GM13976 (cell line): Measurements from ENCODE around the gene SPEF2.

ENCODE experiments used
- DNase-seq: peaks from one replicate; pipeline ENCODE4 v3.0.0; 2012; ENCODE audit warnings: low spot score
- in situ Hi-C: fragments of 300-500 bp; cut with MboI; formaldehyde crosslinking; loops from one replicate; pipeline ENCODE4 v1.12.0; 2022; ENCODE audit warnings: low sequenced_read_pairs, mixed read lengths, inconsistent platforms; ENCODE audit not compliant: unreplicated experiment
- TF ChIP-seq, protein P1 (sequence below): IDR thresholded peaks from 2 replicates; pipeline ENCODE4 v1.5.1; 2012; ENCODE audit warnings: borderline replicate concordance, mild to moderate bottlenecking; ENCODE audit not compliant: insufficient read depth; ENCODE audit errors: extremely low read depth, missing control alignments, control extremely low read depth

Gene SPEF2

DNA sequence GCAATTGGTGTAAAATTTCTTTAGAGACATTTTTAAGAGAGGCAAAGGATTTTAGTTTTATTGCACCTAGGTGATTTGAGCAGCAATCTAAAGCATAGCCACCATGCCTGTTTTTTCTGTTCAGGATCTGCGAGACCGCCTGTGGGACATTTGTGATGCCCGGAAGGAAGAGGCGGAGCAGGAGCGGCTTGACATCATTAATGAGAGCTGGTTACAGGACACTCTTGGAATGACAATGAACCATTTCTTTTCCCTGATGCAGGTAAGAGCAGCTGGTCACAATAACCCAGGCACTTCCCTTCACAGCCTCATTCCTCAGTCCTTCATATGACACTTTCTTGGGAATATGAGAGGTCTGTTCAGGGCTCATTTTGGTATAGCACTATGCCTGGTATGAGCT lies 135.8 kb downstream of the SPEF2 start:
- no peak for DNase-seq
- TF ChIP-seq, protein P1, sequence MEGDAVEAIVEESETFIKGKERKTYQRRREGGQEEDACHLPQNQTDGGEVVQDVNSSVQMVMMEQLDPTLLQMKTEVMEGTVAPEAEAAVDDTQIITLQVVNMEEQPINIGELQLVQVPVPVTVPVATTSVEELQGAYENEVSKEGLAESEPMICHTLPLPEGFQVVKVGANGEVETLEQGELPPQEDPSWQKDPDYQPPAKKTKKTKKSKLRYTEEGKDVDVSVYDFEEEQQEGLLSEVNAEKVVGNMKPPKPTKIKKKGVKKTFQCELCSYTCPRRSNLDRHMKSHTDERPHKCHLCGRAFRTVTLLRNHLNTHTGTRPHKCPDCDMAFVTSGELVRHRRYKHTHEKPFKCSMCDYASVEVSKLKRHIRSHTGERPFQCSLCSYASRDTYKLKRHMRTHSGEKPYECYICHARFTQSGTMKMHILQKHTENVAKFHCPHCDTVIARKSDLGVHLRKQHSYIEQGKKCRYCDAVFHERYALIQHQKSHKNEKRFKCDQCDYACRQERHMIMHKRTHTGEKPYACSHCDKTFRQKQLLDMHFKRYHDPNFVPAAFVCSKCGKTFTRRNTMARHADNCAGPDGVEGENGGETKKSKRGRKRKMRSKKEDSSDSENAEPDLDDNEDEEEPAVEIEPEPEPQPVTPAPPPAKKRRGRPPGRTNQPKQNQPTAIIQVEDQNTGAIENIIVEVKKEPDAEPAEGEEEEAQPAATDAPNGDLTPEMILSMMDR = no peak
- in situ Hi-C loops = no loop called here

DNA sequence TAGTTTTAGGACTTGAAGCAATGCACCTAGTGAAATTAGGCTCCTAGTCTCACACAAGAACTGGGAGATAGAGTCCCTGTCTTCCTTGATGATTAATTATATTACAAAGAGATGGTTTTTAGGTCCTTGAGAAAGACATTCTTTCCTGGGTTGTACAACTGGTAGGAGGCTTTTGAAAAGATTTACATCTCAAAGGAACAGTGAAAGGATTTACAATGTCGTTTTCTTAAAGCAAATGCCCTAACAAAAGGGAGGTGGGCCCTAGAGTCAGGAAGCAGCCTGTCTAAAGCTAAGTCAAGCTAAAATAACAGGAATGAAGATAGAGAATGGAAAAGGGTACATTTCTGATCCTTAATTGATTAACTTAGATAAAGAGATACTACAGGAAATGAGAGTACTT lies 136.8 kb downstream of the SPEF2 start:
- in situ Hi-C loops = no loop called here
- no peak for DNase-seq
- TF ChIP-seq, protein P1 = no peak

DNA sequence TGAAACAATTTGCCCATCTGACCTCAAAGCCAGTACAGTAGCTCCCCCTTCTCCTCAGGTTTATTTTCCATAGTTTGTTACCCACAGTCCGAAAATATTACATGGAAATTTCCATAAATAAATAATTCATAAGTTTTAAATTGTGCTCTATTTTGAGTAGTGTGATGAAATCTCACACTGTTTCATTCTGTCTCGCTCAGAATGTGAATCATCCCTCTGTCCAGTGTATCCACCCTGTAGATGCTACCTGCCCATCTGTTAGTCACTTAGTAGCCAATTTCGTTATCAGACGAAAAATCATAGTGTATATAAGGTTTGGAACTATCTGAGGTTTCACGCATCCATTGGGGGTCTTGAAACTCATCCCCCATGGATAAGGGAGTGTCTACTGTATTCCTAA lies 138.3 kb downstream of the SPEF2 start:
- no peak for DNase-seq
- in situ Hi-C loops = no loop called here
- TF ChIP-seq, protein P1 = no peak

DNA sequence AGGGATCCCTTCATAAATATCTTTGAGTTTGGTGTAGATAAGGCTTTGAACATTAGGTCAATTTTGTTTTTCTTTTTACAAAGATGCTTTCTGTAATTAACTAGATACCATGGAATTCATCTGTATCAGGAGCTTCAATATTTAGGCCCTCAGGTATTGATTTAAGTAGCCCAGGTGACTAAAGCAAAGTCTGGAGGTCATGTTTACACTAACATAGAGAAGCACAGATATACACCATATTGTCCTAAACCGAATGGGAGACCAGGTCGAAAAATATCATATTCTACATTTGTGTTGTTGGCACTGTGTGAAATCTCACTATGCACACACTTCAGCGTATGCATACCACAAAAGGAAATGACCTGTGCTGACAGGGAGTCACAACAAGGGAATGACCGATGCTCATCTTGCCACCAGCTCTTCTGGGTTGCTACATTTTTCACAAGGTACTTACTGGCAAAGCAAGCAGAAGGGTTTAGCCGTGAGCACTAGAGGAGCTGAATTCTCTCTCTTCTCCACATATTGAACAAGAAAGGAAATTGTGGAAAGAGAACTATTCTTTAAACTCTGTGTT lies 140.6 kb downstream of the SPEF2 start:
- in situ Hi-C loops = no loop called here
- TF ChIP-seq, protein P1 = no peak
- no peak for DNase-seq

DNA sequence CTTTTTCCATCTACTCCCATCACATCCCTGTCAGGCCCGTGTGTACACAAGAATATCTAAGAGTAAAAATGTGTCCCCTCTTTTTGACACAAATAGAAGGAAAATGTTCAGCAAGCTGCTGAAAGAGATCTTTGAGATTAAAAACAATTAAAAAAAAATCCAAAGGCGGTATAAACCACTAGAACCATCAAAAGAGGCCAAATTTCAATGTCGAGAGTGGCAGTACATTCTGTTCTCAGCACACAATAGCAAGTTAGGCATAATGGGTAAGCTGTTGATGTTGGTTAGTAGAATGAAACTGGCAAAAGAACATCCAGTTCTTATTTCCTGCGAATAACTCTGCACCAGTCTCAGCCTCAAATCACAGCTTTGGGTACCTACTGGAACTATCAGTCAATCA lies 143.9 kb downstream of the SPEF2 start:
- TF ChIP-seq, protein P1 = no peak
- in situ Hi-C loops = no loop called here
- DNase-seq = no peak

DNA sequence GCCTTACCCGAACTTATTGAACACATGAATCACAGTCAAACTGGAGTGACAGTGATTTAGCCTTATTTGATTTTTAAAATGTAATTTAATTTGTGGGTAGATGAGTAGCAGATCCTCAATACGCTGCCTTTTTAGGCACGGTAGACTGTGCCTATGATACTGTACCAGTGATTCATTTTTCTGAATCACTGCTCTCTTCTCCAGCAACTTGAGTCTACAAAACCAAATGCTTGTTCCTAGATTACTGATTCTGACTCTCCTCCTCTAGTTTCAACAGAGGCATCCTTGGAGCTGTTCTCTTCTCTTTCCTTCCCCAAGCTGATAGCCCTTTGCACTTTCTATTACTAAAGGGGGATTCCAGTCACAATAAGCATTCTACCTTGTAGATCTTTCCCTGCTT lies 144.7 kb downstream of the SPEF2 start:
- no peak for DNase-seq
- in situ Hi-C loops = no loop called here
- TF ChIP-seq, protein P1 = no peak
